ENCODE measurements around the gene VPS13A. TPM values are rescaled to one million over a fixed set of nuclear protein-coding genes. Genes with fewer than 3 reads are reported as not detected.

Gene VPS13A
- total RNA-seq, 4 donors from 2014 or later: 17.1 to 46.7 (median 26.7) TPM

GRCh38 chr9:77374266-77374665, 196.9 kb downstream of the VPS13A start:
- no peaks in the 10 kb centered on the region for H3K4me1 ChIP-seq
- intact Hi-C loops (cut with DNase I): no loop called here
- 88 to 100% methylated on average over 3 of the region's 3 CpGs for WGBS, 2 donors
- H3K27ac ChIP-seq: no peak overlapping the region
- H3K9me3 ChIP-seq: no peaks in the 10 kb centered on the region
- H3K27me3 ChIP-seq: no peaks in the 10 kb centered on the region
- TF ChIP-seq POLR2A (IDR thresholded peaks at IDR 0.05): no peak
- TF ChIP-seq CTCF (IDR thresholded peaks at IDR 0.05): no peak
- H3K36me3 ChIP-seq: peaks cover 0 to 22% (median 5%) of the 10 kb centered on the region in 3 donors
- no peak for DNase-seq
- no peak overlapping the region for H3K4me3 ChIP-seq

GRCh38 chr9:77375956-77376532, 198.7 kb downstream of the VPS13A start:
- WGBS, 2 donors: 79 to 92% methylated on average over 6 of the region's 6 CpGs
- Histone ChIP-seq H3K4me3 (no peak overlapping the region), H3K27me3 (no peaks in the 10 kb centered on the region), H3K36me3 (peaks cover 0 to 9% (median 3%) of the 10 kb centered on the region in 3 donors), H3K4me1 (no peaks in the 10 kb centered on the region), H3K9me3 (no peaks in the 10 kb centered on the region), H3K27ac (no peak overlapping the region)
- TF ChIP-seq POLR2A (IDR thresholded peaks at IDR 0.05) (no peak), CTCF (IDR thresholded peaks at IDR 0.05) (no peak)
- no peak for DNase-seq
- intact Hi-C loops (cut with DNase I): no loop called here

- no peak for DNase-seq
- Histone ChIP-seq H3K27ac (no peak overlapping the region), H3K4me3 (no peak overlapping the region), H3K9me3 (no peaks in the 10 kb centered on the region), H3K27me3 (no peaks in the 10 kb centered on the region), H3K36me3 (peaks cover 0 to 26% (median 0%) of the 10 kb centered on the region in 3 donors), H3K4me1 (no peaks in the 10 kb centered on the region)
- TF ChIP-seq CTCF (IDR thresholded peaks at IDR 0.05) (no peak), POLR2A (IDR thresholded peaks at IDR 0.05) (no peak)
- intact Hi-C loops (cut with DNase I): no loop called here
Observed at GRCh38 chr9:77384406-77384805, 207.1 kb downstream of the VPS13A start.

GRCh38 chr9:77386187-77386586, 208.9 kb downstream of the VPS13A start:
- WGBS, 2 donors: 41 to 89% methylated on average over 1 of the region's 1 CpG

GRCh38 chr9:77391834-77392233, 214.5 kb downstream of the VPS13A start:
- WGBS, 2 donors: 92 to 97% methylated on average over 3 of the region's 3 CpGs
- no peaks in the 10 kb centered on the region for H3K4me1 ChIP-seq
- intact Hi-C loops (cut with DNase I): no loop called here

More at GRCh38 chr9:77386187-77386586, 208.9 kb downstream of the VPS13A start:
- Histone ChIP-seq H3K27me3 (no peaks in the 10 kb centered on the region), H3K9me3 (no peaks in the 10 kb centered on the region), H3K4me1 (no peaks in the 10 kb centered on the region), H3K4me3 (no peak overlapping the region), H3K27ac (no peak overlapping the region), H3K36me3 (peaks cover 0 to 36% (median 0%) of the 10 kb centered on the region in 3 donors)
- no peak for TF ChIP-seq CTCF (IDR thresholded peaks at IDR 0.05)
- no peak for TF ChIP-seq POLR2A (IDR thresholded peaks at IDR 0.05)
- no peak for DNase-seq
- intact Hi-C loops (cut with DNase I): no loop called here

More at GRCh38 chr9:77391834-77392233, 214.5 kb downstream of the VPS13A start:
- Histone ChIP-seq H3K27ac (no peak overlapping the region), H3K9me3 (no peaks in the 10 kb centered on the region), H3K36me3 (peaks cover 0 to 19% (median 0%) of the 10 kb centered on the region in 3 donors), H3K4me3 (no peak overlapping the region), H3K27me3 (no peaks in the 10 kb centered on the region)
- TF ChIP-seq POLR2A (IDR thresholded peaks at IDR 0.05) (no peak), CTCF (IDR thresholded peaks at IDR 0.05) (no peak)
- no peak for DNase-seq
